ENCODE measurements around the gene ELK3.

ELK3 gene

GRCh38 chr12:96303653-96304052 is 109.5 kb downstream of the ELK3 start:
- Histone ChIP-seq H3K4me3 (ENCODE audit: low read depth, low read length) (no peak overlapping the region), H3K4me1 (ENCODE audit: control insufficient read depth, insufficient read depth, low read length) (peaks cover 12% of the 10 kb centered on the region), H3K27ac (ENCODE audit: extremely low read depth, low read depth, low read length) (no peak overlapping the region), H3K9me3 (ENCODE audit: control insufficient read depth, insufficient read depth, low read depth, low read length) (no peaks in the 10 kb centered on the region), H3K36me3 (ENCODE audit: control insufficient read depth in 2 of 2, insufficient read depth in 1 of 2, low read length in 2 of 2) (peaks cover 7 to 9% of the 10 kb centered on the region in 2 experiments; a peak in 2 of 3 replicates)
- POLR2A ChIA-PET: no interaction called here
- CTCF ChIA-PET: interaction anchor here (0.6 to 0.7 kb wide), 2 partner anchors 50 to 98 kb away, joined by 3 read pairs; no protein-coding TSS in a partner anchor
- TF ChIP-seq ZIC2 (tag by site-specific recombination; IDR thresholded peaks at IDR 0.05): peak; percentile 26; the same call in 1 of the 2 replicates
- TF ChIP-seq, protein P1, sequence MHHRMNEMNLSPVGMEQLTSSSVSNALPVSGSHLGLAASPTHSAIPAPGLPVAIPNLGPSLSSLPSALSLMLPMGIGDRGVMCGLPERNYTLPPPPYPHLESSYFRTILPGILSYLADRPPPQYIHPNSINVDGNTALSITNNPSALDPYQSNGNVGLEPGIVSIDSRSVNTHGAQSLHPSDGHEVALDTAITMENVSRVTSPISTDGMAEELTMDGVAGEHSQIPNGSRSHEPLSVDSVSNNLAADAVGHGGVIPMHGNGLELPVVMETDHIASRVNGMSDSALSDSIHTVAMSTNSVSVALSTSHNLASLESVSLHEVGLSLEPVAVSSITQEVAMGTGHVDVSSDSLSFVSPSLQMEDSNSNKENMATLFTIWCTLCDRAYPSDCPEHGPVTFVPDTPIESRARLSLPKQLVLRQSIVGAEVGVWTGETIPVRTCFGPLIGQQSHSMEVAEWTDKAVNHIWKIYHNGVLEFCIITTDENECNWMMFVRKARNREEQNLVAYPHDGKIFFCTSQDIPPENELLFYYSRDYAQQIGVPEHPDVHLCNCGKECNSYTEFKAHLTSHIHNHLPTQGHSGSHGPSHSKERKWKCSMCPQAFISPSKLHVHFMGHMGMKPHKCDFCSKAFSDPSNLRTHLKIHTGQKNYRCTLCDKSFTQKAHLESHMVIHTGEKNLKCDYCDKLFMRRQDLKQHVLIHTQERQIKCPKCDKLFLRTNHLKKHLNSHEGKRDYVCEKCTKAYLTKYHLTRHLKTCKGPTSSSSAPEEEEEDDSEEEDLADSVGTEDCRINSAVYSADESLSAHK (tag by site-specific recombination; IDR thresholded peaks at IDR 0.05): no peak

GRCh38 chr12:96305665-96306064 is 111.5 kb downstream of the ELK3 start:
- POLR2A ChIA-PET: no interaction called here
- no peak for TF ChIP-seq ZNF248 (tag by site-specific recombination; IDR thresholded peaks at IDR 0.05)
- TF ChIP-seq ZNF529 (tag by site-specific recombination; IDR thresholded peaks at IDR 0.05; ENCODE audit: insufficient replicate concordance): no peak
- no peak for TF ChIP-seq ZNF121 (tag by site-specific recombination; IDR thresholded peaks at IDR 0.05)
- TF ChIP-seq ZNF211 (tag by site-specific recombination; IDR thresholded peaks at IDR 0.05; ENCODE audit: low read depth): no peak
- no peak for TF ChIP-seq ZNF324 (tag by site-specific recombination; IDR thresholded peaks at IDR 0.05)
- no peak for TF ChIP-seq SETDB1 (IDR thresholded peaks at IDR 0.05; ENCODE audit: insufficient read length, low read length)
- no peak for TF ChIP-seq ZNF214 (tag by site-specific recombination; IDR thresholded peaks at IDR 0.05; ENCODE audit: borderline replicate concordance)
- no peak for TF ChIP-seq ZNF112 (tag by site-specific recombination; IDR thresholded peaks at IDR 0.05)
- TF ChIP-seq ZNF48 (tag by site-specific recombination; IDR thresholded peaks at IDR 0.05): no peak
- no peak for TF ChIP-seq ZFP41 (tag by site-specific recombination; IDR thresholded peaks at IDR 0.05; ENCODE audit: borderline replicate concordance)
- TF ChIP-seq ZNF664 (tag by site-specific recombination; IDR thresholded peaks at IDR 0.05): no peak
- no peak overlapping the region for H3K27ac ChIP-seq (ENCODE audit: extremely low read depth, low read depth, low read length)
- H3K36me3 ChIP-seq (ENCODE audit: control insufficient read depth in 2 of 2, insufficient read depth in 1 of 2, low read length in 2 of 2): peaks cover 3 to 5% of the 10 kb centered on the region in 2 experiments; a peak in 2 of 3 replicates
- peaks cover 12% of the 10 kb centered on the region for H3K4me1 ChIP-seq (ENCODE audit: control insufficient read depth, insufficient read depth, low read length)
- H3K9me3 ChIP-seq (ENCODE audit: control insufficient read depth, insufficient read depth, low read depth, low read length): no peaks in the 10 kb centered on the region
- H3K4me3 ChIP-seq (ENCODE audit: low read depth, low read length): no peak overlapping the region
- CTCF ChIA-PET: interaction anchor here (0.5 kb wide), 1 partner anchor 107 kb away, joined by 5 read pairs; no protein-coding TSS in a partner anchor

DNA sequence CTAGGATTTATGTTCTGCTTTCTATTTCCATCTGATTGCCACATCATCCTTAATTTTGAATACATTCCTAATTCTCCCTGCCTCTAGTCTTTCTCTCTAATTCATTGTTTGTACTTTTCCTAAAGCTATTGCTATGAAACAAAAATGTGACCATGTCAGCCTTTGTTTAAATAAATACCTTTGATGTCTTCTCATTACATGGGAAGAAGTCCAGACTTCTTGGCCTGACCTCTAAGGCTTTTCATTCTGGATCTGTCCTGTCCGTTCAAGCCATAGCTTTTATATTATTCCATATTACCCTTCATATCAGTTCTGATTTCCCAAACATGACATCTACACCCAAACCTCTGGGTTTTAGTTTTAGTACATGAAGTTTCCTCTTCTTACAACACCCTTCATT is 114.7 kb downstream of the ELK3 start:
- ChIA-PET POLR2A (no interaction called here), CTCF (interaction anchor here (0.6 kb wide), 1 partner anchor 89 kb away, joined by 3 read pairs; no protein-coding TSS in a partner anchor)
- Histone ChIP-seq H3K4me3 (ENCODE audit: low read depth, low read length) (no peak overlapping the region), H3K27ac (ENCODE audit: extremely low read depth, low read depth, low read length) (no peak overlapping the region), H3K36me3 (ENCODE audit: control insufficient read depth in 2 of 2, insufficient read depth in 1 of 2, low read length in 2 of 2) (peaks cover 3 to 12% of the 10 kb centered on the region in 2 experiments), H3K9me3 (ENCODE audit: control insufficient read depth, insufficient read depth, low read depth, low read length) (no peaks in the 10 kb centered on the region), H3K4me1 (ENCODE audit: control insufficient read depth, insufficient read depth, low read length) (peaks cover 2% of the 10 kb centered on the region)
- TF ChIP-seq ZNF544 (tag by site-specific recombination; IDR thresholded peaks at IDR 0.05) (no peak), ZNF530 (tag by site-specific recombination; IDR thresholded peaks at IDR 0.05; ENCODE audit: low read depth) (no peak), ZNF768 (tag by site-specific recombination; IDR thresholded peaks at IDR 0.05) (no peak)
- TF ChIP-seq, protein P2, sequence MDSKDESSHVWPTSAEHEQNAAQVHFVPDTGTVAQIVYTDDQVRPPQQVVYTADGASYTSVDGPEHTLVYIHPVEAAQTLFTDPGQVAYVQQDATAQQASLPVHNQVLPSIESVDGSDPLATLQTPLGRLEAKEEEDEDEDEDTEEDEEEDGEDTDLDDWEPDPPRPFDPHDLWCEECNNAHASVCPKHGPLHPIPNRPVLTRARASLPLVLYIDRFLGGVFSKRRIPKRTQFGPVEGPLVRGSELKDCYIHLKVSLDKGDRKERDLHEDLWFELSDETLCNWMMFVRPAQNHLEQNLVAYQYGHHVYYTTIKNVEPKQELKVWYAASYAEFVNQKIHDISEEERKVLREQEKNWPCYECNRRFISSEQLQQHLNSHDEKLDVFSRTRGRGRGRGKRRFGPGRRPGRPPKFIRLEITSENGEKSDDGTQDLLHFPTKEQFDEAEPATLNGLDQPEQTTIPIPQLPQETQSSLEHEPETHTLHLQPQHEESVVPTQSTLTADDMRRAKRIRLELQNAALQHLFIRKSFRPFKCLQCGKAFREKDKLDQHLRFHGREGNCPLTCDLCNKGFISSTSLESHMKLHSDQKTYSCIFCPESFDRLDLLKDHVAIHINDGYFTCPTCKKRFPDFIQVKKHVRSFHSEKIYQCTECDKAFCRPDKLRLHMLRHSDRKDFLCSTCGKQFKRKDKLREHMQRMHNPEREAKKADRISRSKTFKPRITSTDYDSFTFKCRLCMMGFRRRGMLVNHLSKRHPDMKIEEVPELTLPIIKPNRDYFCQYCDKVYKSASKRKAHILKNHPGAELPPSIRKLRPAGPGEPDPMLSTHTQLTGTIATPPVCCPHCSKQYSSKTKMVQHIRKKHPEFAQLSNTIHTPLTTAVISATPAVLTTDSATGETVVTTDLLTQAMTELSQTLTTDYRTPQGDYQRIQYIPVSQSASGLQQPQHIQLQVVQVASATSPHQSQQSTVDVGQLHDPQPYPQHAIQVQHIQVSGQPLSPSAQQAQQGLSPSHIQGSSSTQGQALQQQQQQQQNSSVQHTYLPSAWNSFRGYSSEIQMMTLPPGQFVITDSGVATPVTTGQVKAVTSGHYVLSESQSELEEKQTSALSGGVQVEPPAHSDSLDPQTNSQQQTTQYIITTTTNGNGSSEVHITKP (tag by site-specific recombination; IDR thresholded peaks at IDR 0.05): no peak
- TF ChIP-seq, protein P3, sequence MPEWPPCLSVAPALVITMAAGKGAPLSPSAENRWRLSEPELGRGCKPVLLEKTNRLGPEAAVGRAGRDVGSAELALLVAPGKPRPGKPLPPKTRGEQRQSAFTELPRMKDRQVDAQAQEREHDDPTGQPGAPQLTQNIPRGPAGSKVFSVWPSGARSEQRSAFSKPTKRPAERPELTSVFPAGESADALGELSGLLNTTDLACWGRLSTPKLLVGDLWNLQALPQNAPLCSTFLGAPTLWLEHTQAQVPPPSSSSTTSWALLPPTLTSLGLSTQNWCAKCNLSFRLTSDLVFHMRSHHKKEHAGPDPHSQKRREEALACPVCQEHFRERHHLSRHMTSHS (tag by site-specific recombination; IDR thresholded peaks at IDR 0.05): no peak

All from HEK293 (cell line).